GM21723 (cell line): ENCODE measurements around the gene GAMT.

Experiments
- ATAC-seq: cut with Tn5 transposase; IDR thresholded peaks from one replicate; pipeline ENCODE4 v1.9.1; 2021; ENCODE audit warnings: mild to moderate bottlenecking, moderate library complexity; ENCODE audit not compliant: unreplicated experiment

Gene GAMT

GRCh38 chr19:1418951-1419738 lies 17.8 kb upstream of the GAMT start:
- ATAC-seq = no peak

DNA sequence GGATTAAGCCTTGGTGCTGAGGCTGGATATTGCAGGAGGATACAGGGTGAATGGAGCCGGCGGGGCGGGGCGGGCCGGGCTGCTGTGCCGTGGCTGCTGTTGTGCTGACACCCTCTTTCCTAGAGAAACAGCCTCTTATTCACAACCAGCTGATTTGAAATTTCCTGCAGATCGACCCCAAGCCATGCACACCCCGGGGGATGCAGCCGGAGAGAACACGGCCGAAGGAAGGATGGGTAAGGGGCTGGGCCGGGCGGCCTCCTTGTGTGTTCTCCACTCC lies 17.1 kb upstream of the GAMT start:
- ATAC-seq = no peak

DNA sequence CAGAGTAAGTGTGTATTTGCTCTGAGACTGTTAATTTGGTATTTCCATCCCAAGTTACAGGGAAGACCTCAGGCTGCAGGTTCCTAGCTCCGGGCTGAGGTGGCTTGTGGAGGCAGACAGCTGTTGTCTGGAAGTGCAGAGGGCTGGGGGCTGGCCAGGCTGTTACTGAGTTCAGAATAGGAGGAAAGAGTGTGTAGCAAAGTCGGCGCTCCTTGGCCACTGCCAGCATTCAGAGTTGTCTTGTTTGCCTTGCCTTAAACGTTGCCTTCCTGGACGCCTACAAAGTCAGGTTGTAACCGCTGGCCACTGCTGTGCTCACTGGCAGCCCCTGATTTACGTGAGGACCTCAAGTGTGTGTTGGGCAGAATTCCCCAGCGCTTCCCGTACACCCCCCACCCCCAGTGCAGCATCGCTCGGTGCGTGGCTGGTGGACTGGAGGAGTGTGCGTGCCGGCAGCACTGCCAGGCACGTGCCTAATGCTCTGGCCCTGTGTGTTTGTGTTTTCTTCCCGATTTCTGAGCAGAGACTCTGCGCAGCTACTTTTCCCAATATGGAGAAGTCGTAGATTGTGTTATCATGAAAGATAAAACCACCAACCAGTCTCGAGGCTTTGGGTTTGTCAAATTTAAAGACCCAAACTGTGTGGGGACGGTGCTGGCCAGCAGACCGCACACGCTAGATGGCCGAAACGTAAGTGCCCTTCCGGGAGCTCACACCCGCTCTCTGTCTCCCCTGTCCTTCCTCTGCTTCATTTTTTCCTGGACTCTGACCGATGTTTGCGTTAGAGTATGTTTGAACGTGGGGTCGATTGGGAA lies 16.5 kb upstream of the GAMT start:
- no peak for ATAC-seq

- no peak for ATAC-seq
Measured at GRCh38 chr19:1417145-1417544, 15.8 kb upstream of the GAMT start.

DNA sequence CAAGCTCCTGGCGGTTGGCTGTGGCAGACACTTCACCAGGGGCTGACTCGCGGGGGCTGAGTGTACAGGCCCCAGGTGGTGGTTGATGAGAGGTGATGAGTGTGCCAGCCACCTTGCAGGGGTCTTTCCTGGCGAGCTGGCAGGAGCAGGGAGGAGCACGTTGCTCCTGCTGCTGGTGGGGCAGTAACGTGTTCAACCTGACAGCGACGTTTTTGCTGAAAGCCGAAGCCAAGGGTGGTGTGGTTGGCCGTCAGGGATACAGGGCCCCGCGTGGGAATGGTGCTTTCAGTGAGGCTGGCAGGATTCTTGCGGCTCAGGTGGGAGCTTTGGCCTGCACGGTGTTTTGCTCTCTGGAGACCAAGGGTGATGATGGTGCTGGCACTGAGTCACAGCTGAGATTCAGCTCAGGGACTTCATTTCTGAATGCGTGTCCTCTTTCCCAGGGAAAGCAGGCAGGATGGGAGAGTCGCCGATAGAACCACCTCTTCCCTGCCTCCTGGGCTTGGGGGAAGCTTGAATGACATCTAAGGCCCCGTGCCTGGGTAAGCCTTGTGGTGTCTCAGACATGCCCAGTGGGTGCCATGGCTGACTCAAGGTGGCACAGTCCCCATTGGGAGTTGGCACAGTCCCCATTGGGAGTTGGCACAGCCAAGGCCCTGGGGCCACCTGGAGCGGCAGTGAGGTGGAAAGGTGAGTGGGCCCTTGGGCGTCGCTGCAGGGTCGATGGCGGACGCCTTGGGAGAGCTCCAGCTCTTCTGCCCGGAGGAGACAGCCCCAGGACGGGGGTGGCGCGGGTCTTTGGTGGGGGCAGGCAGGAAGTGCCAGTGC lies 14.9 kb upstream of the GAMT start:
- ATAC-seq = no peak

DNA sequence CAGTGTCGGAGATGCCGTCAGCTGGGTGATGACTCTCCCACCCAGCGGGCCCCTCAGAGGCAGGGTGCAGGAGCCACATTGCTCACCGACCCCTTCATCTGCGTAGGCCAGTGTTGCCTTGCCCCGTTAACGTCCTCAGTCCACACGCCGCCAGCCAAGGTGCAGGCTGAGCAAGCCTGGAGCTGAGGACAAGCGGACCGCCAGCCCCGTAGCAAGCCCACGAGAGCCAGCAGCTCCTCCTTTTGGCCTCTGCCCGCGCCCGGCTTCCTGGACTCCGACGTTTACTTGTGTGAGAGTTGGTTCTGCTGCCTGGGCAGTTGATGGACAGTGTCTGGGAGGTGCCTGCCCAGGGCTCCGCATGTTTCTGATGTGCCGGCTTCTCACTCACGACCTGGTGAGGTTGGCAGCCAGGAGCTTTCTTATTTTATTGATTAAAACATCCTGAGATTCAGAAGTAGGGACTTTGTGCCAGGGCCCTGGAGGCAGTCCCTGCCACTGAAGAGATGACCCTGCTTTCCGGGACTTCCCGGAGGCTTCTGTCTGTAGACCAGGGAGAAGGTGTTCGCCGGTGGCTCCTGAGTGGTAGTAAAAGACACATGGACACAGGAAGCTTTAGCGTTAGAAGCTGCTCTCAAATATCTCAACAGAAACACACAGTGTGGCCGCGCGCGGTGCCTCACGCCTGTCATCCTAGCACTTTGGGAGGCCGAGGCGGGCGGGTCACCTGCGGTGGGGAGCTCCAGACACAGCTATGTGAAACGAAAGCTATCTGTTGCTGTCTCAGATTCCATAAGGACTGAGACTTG lies 11.9 kb upstream of the GAMT start:
- ATAC-seq = no peak

- ATAC-seq = no peak
Measured at GRCh38 chr19:1412323-1412923, 11.1 kb upstream of the GAMT start.

DNA sequence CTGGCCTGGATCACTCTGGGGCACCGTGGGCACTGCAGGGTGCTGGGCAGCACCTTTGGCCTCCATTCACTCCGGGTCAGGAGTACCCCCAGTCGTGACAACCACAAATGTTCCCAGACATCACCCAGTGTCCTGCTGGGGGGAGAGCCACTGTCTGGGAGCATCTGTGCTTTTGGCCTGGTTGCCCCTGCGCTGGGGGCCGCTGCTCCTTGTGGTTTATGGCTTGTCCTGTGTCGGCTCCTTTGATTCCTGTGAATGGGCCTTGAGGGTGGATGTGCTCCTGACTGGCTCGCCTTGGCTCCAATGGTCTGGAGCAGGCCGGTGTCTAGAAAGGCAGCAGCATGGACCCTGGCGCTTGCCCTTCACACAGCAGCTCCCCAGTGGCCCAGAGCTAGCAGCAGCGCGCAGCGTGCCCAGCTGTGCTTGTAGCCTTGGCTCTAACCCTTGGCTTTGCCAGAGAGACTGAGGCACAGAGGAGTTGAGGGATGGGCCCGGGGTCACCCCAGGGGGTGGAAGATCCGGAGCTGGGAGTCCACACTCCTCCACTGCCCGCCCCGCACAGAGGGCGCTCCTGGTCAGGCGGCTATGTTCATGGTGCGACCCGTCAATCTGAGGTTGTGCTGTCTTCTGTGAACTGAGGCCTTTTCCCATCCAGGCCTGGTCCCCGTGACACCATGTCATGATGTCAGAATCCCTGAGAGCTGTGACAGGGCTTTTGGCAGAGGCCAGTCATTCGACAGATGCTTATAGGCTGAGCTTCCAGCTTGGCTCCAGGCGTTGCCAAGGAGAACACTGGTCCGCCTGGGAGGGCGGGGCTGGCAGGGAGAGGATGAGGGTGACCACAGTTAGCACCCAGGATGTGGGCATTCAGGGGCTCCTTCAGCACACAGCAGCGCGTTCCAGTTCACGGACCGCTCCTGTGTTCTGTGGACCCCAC lies 10.2 kb upstream of the GAMT start:
- ATAC-seq = no peak

DNA sequence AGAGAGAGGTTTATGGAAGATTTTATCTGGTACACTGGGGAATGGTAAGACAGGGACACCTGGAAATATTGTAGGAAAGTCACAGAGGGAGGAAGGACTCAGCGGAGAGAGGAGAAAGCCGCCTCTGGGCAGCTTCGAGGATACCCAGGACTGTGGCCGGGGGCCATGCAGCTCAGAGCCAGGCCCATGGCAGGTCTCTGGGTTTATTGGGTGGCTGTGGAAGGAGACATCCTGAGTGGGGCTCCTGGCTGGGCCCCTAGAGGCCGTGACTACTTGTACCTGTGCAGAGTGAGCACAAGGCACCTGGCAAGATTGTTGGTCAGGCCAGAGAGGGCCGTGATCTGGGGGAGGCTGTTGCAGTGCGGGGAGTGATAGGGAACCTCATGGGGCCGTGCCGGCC lies 9.4 kb upstream of the GAMT start:
- ATAC-seq = no peak

DNA sequence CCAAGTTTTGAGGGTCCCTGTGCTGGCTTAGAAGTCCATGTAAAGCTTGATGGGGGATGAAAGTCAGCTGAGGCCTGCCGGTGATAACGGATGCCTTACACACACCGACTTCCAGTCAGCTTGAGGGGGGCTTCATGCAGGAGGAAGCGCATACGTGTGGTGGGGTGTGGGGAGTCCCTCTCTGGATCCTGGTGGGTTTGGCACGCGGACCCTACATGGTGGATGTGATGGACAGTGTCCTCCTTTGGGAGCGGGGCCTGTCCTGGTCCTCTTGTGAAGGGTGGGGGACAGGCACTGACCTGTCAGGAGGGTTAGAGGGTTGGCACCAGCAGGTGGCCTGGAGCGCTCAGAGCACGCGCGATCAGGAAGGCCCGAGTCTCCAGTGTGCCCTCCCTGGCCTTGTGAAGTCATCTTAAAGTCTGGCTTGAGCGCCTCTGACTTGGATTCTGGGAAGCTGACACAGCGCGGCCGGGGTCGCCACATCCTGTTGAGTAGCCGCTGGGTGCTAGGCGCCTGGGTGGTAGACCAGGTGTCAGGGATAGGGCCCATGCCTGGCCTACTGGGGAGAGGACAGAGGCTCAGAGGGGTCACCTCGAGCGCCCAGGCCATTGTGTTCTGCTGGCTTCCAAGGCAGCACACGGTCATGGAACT lies 8.9 kb upstream of the GAMT start:
- no peak for ATAC-seq

- ATAC-seq = no peak
Measured at GRCh38 chr19:1409204-1410005, 8.1 kb upstream of the GAMT start.

GRCh38 chr19:1408300-1409203 lies 7.2 kb upstream of the GAMT start:
- ATAC-seq = no peak

GRCh38 chr19:1407528-1408299 lies 6.4 kb upstream of the GAMT start, which contains the start of gene DAZAP1:
Gene DAZAP1 (plus strand): TSS chr19:1407586. CDS start chr19:1407774, 188 bp downstream.
- peak; percentile 31 for ATAC-seq

DNA sequence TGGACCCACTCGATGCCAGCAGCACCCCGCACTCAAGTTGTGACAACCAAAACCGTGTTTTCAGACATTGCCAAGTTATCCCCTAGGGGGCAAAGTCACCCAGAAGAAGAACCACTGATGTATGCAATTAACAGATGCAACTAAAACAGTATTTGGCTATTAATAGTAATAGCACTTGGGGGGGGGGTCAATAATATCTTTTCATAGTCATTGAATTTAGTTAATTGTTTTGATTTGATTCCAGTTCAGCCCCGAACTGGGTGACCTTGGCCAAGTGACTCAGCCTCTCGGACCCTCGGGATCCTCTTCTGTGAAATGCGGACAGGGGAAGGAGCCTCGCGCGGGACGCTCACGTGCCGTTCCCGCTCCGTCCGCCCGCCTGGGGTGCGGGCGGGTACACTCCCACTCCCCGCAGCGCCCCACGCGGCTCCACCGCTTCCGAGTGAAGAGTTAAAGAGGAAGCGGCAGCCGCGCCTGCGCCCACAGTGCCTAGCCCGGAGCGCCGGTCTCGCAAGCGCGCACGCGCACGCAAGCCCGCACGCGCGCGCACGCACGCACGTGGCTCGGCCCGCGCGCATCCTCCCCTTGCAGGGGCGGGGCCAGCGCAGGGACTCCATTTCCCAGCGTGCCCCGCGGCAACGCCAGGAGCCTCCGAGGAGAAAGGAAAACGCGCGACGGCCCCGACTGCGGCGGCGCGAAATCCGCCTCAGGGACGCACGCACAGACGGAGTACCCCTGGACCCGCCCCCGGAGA lies 5.6 kb upstream of the GAMT start:
- ATAC-seq = peak; percentile 74

DNA sequence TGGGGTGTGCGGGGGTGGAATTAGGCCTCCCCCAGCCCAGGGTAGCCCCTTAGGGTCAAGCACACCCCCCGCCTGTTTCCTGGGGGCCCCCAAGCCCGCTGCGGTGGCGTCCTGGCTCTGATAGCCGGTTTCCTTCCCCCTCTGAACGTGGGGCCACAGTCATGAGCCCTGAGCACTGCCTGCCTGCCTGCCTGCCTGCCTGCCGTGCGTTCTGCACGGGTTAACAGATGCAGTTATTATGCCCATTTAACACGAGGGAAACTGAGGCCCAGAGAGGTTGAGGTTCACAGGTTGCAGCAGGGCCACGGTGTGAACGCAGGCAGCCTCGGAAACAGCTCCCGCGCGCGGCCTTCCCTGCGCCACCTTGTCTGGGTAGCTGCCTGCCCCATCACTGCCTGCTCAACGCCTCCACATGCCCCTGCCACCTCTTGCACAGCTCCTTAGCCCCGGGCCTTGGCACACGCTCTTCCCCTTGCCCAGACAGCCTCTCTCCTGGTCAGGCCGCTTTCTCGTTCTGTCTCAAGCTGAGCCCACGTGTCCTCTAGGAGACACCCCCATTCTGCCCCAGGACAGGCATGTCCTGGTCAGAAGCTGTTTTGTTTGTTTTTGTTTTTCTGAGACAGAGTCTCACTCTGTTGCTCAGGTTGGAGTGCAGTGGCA lies 1.2 kb upstream of the GAMT start:
- no peak for ATAC-seq
